ENCODE results near the gene MORC2.

DNA sequence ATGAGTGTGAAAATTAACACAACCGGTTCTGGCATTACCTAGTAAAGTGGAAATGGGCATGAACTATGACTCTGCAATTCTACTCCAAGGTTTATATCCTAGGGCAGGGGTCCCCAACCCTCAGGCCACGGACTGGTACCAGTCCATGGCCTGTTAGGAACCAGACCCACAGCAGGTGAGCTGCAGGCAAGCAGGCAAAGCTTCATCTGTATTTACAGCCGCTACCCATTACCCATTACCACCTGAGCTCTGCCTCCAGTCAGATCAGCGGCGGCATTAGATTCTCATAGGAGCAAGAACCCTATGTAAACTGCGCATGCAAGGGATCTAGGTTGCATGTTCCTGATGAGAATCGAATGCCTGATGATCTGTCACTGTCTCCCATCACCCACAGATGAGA is 49.8 kb downstream of the MORC2 start:
- TF ChIP-seq, protein P1, sequence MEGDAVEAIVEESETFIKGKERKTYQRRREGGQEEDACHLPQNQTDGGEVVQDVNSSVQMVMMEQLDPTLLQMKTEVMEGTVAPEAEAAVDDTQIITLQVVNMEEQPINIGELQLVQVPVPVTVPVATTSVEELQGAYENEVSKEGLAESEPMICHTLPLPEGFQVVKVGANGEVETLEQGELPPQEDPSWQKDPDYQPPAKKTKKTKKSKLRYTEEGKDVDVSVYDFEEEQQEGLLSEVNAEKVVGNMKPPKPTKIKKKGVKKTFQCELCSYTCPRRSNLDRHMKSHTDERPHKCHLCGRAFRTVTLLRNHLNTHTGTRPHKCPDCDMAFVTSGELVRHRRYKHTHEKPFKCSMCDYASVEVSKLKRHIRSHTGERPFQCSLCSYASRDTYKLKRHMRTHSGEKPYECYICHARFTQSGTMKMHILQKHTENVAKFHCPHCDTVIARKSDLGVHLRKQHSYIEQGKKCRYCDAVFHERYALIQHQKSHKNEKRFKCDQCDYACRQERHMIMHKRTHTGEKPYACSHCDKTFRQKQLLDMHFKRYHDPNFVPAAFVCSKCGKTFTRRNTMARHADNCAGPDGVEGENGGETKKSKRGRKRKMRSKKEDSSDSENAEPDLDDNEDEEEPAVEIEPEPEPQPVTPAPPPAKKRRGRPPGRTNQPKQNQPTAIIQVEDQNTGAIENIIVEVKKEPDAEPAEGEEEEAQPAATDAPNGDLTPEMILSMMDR (conservative IDR thresholded peaks at IDR 0.05; ENCODE audit: low read depth, low read length), result no peak
- no peak for TF ChIP-seq EZH2 (IDR thresholded peaks at IDR 0.05; ENCODE audit: low read length, unreplicated experiment)
